Ureter (tissue), 1 donor: ENCODE data around the gene MAGEA12. TPM values are rescaled to one million over a fixed set of nuclear protein-coding genes. Genes with fewer than 3 reads are reported as not detected.
"Not testable (repeated sequence)": the region's sequence is repeated elsewhere in the genome, so short reads cannot be mapped to it uniquely, and the experiment has no call there.

Source experiments
- DNase-seq: peaks from one replicate; pipeline ENCODE4 v3.0.0-alpha.2; 2020; ENCODE audit warnings: low spot score
- total RNA-seq: library from RNA; stranded (reverse); gene quantifications from one replicate; pipeline ENCODE4 v1.2.4, GENCODE V29; 2023
- donor health status: DM: yes; HTN: yes; CAD: no.

Gene MAGEA12
- total RNA-seq, 1 donor from 2014 or later, result not detected

- DNase-seq, result not testable (repeated sequence)
These were observed 33.0 kb downstream of the MAGEA12 start for GRCh38 chrX:152766562-152766961.

GRCh38 chrX:152769549-152770289 is 36.2 kb downstream of the MAGEA12 start, which contains the start of gene MAGEA6:
Gene MAGEA6, minus strand, starts transcription at chrX:152769689. Its CDS starts 2,039 bp downstream, at chrX:152767650.
- not testable (repeated sequence) for DNase-seq

GRCh38 chrX:152787062-152787461 is 53.5 kb downstream of the MAGEA12 start:
- DNase-seq, result not testable (repeated sequence)

Other genes starting within 250 kb of the MAGEA12 start
- 0.26 TPM for gene GABRQ, start 95.9 kb upstream of the MAGEA12 start, total RNA-seq
- not detected for gene MAGEA3, start 35.0 kb upstream of the MAGEA12 start, total RNA-seq
- not detected for gene CSAG2, start 24.5 kb upstream of the MAGEA12 start, total RNA-seq
- not detected for gene MAGEA2B, start 19.1 kb upstream of the MAGEA12 start, total RNA-seq
- gene CSAG1, start within 50 bp of the MAGEA12 start, total RNA-seq, result not detected
- gene MAGEA2, start 20.1 kb downstream of the MAGEA12 start, total RNA-seq, result not detected
- not detected for gene CSAG3, start 25.5 kb downstream of the MAGEA12 start, total RNA-seq
- not detected for gene MAGEA6, start 35.9 kb downstream of the MAGEA12 start, total RNA-seq
- 47.1 TPM for gene CETN2, start 97.0 kb downstream of the MAGEA12 start, total RNA-seq
- gene NSDHL, start 97.3 kb downstream of the MAGEA12 start, total RNA-seq, result 25.1 TPM
- 62.2 TPM for gene ZNF185, start 164.3 kb downstream of the MAGEA12 start, total RNA-seq